SKM-1 (cell line): ENCODE results near the gene SFT2D1.
A peak's percentile ranks its signal among the peaks of the same experiment; 100 is the strongest.
"Not testable (repeated sequence)": the region's sequence is repeated elsewhere in the genome, so short reads cannot be mapped to it uniquely, and the experiment has no call there.

Source experiments
- DNase-seq: peaks from one replicate; lab custom pipeline; 2025; ENCODE audit not compliant: unreplicated experiment; lab: John Stamatoyannopoulos, UW

Gene SFT2D1

DNA sequence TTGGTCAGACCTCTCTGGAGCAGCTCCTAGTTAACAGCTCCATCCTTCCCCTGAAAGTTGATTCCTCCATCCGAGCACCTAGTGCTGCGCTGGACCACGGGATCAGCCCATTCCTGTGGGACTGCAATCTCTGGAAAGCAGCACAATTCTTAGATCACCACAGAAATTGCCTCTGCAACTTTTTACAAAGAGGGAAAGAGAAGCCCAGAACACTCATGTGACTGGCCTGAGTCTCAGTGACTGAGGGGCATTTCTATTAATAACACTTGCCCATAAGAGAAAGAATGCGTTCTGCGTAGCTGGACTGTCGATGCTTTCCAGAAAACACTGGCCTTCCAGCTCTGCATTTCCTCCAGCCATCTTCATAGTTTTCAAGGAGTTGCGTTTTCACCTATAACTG, 22.1 kb upstream of the SFT2D1 start:
- DNase-seq, result no peak

DNA sequence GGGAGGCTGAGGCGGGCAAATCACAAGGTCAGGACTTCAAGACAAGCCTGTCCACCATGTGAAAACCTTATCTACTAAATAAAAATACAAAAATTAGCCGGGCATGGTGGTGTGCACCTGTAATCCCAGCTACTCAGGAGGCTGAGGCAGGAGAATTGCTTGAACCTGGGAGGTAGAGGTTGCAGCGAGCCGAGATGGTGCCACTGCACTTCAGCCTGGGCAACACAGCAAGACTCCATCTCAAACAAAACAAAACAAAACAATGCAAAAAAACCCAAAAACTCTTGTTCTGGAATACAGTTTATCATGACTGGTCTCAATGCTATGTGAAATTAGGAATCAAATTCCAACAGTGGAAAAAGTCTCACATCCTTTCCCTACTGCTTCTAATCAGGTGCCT, 20.1 kb upstream of the SFT2D1 start:
- DNase-seq, result not testable (repeated sequence)

DNA sequence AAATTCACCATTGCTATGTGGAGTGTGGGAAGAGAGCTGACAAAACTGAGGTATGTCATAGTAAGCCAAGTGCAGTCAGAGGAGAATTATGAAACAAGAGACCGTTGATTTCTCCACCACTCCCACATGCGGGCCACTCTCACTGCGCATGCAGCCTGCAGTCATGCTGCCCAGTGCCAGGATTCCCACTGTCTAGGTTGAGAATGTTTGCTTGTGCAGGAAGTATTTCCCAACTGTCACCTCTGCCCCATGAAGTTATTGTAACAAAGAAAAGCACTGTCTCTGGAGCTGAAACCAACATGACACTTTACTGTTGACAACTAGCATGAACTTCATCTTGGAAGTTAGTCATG, 18.7 kb upstream of the SFT2D1 start:
- peak; percentile 84 for DNase-seq

DNA sequence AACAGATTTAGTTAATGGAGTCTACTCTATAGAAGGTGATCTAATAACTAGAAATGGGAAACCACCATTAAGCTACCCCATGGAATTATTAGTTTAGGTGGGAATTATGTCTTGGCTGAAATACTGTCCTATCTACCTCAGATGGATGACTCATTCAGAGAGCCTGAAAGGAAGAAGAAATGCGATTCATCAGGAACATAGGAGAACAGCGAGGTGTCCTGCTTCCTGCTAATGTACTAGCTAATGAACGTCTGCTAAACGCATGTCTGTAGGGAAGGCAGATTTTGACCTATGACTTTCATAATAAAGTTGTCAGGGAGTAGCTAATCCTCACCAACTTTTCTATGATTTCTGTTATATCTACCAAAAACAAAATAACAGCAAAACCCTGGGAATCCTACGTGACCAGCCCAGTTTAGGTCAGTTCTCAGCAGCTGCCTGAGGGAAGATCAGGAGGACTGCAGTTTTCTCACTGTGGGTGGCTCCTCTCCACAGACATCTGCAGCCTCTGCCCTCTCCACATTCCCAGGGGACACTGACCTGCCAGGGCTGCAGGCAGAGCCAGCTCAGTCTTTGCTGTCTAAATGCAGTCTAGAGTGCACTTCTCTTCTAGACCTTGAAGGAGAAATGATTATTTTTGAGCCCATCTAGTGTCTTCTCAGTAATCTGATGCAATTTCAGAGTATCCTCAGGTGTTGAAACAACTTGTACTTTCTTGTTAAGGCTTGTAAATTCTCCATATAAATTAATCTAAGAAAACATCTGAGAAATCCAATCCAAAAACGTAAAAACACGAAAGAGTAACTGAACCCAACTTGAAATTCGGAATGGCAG, 18.1 kb upstream of the SFT2D1 start:
- no peak for DNase-seq

DNA sequence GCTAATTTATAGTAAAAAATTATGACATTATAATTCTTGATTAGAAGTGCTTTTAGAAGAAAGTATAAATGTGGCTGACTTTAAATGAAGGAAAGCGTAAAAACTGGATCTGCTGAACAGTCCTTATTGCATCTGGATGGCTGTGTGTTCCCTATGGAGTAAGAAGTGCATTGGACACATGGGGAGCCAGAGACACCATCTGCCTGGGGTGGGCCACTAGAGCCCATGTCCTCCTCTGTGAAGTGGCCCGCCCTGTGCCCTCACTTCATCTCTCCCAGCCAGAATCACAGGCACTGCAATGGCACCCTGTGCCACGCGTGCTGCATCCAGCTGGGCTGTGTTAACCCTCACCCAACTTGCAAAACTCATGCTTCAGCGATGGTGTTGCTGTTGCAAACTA, 13.2 kb upstream of the SFT2D1 start:
- no peak for DNase-seq

DNA sequence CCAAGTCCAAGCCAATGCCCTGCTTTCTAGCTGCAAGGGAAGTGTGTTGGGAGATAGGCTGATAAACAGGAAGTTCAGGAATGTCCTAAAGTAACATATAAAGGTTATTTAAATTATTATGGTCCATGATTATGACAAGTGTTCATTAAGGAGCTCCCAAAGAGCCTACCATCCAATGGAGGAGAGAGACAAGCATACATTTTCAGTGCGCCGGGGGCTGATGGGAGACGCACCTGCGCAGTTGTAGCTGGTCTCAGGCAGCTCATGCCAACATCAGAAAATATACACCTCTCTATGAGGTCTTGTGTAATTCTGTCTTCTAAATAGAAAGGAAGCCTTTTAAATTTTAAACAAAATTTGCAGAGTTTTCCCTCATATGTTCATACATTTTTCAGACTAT, 12.6 kb upstream of the SFT2D1 start:
- DNase-seq, result no peak

DNA sequence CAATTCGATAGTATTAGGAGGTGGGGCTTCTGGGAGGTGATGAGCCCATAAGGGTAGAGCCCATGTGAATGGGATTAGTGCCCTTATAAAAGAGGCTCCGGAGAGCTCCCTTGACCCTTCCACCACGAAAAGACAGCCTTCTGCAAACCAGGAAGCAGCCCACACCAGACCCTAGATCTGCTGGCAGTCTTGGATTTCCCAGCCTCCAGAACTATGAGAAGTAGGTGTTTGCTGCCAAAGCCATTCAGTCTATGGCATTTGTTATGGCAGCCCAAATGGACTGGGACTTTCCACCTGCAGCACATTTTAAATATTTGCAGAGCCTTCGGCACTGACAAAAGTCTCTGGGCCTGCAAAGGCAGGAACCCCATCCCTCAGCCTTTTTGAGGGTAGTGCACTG, 11.8 kb upstream of the SFT2D1 start:
- DNase-seq, result no peak

DNA sequence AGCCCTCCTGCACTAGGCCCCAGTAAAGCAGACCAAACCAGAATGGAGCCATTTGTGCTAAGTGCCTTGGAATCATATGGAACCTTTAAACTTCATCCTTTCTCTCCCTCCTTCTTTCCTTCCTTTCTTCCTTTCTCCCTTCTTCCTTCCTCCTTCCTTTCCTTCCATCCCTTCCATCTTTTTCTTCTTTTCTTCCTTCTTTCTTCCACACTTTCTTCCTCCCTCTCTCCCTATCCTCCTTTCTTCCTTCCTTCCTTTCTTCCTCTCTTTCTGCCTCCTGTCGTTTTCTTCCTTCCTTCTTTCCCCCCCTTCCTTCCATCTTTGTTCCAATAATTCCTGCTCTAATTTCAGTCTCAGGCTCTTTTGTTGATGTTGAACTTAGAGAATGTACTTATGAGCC, 11.2 kb upstream of the SFT2D1 start:
- no peak for DNase-seq

DNA sequence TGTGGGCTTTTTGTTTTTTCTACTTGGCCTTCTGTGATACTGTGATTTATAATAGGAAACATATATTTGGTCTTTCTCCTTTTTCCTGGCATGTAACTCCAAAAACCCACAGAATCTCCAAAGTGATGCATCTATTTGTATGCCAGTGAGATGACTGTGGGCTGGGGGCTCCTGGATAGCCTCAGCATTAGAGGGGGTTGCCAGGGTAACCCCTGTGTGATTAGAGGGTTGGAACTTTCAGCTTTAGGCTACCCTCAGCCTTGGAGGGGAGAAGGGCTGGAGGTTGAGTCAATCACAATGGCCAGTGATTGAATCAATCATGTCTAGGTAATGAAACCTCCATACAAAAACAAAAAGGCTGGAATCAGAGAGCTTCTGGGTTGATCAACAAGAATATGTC, 10.6 kb upstream of the SFT2D1 start:
- DNase-seq, result no peak

DNA sequence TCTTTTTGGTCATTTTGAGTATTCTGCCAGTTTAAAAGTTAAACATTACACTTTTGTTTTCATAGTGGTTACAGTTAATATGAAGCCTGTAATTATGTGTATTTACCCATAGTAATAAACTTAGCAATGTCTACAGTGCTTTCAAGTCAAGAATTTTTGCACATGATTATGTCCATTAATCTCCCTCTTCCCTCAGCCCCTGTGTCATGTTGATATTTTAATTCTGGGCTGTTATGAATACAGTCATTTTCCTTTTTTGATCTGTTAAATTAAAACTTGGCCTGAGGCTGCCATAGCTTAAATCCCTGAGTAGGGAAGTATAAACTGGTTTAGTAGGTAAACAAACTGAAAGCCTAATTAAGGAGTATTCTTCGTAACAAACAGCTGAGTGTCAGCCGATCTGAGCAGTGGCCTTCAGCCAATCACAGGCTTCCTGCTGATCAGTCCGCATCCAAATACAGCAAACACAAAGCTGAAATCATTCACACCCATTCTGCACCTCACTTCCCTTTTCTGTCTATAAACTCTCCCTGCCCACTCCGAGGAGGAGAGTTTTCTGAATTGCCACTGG, 9.5 kb upstream of the SFT2D1 start:
- no peak for DNase-seq

DNA sequence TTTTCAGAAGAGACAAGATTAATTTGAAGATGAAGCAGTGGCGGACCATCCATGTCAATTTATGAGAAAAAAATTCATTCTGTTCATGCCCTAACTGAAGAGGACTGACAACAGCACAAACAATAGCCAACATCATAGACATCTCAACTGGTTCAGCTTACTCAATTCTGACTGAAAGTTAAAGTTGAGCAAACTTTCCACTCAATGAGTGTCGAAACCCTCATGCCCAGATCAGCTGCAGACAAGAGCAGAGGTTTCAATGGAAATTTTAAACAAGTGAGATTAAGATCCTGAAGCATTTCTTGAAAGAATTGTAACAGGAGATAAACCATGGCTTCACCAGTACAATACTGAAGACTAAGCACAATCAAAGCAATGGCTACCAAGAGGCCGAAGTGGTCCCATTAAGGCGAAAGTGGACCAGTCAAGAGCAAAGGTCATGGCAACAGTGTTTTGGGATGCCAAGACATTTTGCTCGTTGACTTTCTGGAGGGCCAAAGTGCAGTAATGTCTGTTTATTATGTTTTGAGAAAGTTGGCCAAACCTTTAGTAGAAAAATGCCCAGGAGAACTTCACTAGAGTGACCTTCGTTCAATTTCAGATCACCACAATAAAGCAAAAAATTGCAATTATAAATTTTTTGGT, 6.1 kb upstream of the SFT2D1 start:
- DNase-seq, result peak; percentile 6

DNA sequence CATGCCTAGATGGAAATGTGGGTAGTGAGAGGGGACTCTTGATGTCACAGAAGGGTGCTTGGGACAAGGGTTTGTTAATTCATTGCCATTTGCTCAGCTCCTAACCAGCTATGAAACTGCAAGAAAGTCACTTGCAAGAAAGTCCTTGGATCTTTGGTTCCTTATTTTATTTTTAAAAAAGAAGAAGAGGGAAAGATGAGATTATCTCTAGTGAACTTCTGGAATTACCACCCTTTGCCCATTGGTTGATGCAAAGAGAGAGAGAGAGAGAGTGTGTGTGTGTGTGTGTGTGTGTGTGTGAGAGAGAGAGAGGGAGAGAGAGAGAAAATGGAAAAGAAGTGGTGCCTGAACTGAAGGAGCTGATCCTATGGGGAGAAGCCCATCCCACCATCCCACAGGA, 4.6 kb upstream of the SFT2D1 start:
- DNase-seq, result no peak

DNA sequence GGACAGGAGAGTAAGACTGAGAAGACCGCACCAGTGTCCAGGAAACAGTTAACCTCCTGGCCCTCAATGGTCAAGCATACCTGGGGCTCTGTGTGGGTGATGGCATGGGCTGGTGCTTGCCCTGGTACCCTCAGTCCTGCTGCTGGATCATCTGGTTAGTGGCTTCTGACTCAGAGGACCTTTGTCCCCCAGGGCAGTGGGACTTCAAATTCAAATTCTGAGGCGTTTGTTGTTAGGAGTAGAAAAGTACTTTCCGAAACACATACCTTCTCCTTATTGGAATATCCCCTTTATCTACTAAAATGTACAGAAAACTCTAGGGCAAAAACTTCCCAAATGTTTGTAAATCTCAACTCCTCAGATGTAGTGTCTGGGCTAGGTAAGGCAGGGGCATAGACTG, 4.1 kb upstream of the SFT2D1 start:
- DNase-seq, result no peak

DNA sequence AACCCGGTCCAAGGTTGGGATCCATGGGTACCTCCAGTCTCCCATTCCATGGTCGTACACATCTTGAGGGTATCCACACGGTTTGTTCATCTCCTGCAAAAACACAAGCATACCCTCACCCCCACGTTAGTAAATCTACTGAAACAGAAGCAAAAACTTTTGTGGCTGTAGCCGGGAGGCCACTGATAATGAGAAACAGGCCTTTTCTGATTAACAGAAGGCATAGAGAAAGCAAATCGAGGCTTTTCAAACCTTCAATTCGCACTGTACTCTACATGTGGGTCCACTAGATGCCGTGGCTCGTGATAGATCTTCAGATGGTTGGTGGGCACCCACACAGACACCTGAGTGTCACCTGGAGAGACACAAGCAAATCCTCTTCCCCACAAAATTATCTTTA, 3.3 kb upstream of the SFT2D1 start:
- DNase-seq, result not testable (repeated sequence)

DNA sequence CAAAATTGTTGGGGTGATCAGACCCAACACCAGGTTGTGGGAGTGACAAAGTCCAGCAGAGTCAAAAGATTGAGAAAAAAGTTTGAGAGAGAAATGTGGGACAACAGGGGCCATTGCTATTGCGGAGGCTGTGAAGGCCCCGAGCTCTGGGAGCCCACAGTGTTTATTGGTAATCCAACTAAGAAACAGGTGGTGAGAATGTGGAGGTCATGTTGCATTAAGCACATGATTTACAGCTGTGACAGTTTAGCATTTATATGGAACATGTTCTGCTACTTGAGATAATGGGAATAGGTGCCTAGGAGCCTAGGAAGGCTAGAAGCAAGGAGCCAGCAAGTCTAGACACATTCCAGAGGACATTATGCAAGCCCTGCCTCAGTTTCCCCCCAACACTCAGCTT, 2.6 kb upstream of the SFT2D1 start:
- not testable (repeated sequence) for DNase-seq

DNA sequence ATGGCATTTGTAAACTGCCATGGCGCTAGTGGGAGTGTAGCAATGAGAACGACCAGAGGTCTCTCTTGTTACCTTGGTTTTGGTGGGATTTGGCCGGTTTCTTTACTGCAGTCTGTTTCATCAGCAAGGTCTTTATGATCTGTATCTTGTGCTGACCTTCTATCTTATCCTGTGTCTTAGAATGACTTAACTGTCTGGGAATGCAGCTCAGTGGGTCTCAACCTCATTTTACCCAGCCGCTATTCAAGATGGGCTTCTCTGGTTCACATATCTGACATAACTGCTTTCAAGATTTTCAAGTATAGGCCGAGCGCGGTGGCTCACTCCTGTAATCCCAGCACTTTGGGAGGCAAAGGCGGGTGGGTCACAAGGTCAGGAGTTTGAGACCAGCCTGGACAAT, 1.9 kb upstream of the SFT2D1 start:
- no peak for DNase-seq

DNA sequence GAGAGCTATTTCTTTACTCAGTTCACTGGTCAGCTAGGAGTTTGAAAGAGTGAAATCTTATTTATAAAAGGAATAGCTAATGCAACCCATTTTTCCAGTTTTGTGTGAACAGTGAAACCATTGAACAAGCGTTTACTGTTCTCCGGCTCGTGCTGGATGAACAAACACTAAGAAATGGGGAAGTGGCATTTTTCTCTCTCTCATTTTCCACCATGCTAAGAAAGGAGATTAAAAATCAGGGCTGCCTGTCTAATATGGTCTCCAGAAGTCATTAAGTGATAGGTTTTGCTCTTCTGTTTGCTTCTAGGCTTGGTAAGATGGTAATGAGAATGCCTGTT, 774 bp upstream of the SFT2D1 start:
- DNase-seq, result peak; percentile 54

DNA sequence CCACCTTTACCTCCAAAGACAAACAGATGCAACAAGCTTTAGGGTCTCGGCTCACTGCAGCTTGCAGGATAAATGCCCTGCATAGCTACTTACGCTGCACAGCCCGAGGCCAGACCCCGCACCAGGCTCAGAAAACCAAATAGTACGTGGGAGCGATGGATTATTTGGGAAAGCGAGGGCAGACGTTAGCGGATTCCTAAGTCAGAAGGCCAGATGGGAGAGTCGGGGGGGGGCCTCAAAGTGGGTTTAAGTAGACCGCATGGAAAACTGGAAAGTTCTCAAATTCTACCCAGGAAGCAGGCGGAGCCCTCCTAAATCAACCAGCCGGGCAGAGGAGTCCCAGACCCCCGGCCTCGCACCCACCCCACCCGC, 382 bp downstream of the SFT2D1 start:
- DNase-seq, result no peak

DNA sequence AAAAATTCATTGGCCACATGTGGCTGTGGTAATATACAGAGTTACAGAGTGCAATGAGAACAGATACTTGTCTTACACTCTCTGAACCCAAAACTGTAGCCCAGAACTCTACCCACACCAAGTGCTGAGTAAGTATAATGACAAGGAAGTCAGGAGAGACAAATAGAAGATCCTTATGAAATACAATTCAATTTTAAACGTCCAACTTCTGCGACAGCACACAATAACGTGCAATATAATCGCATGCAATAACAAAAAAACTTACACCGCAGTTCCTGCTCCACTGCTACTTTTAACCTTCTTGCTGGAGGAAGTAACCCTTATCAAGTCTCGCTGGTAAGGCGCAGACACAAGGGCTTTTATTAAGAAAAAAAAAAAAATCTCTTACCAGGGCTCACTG, 881 bp downstream of the SFT2D1 start:
- DNase-seq, result no peak

DNA sequence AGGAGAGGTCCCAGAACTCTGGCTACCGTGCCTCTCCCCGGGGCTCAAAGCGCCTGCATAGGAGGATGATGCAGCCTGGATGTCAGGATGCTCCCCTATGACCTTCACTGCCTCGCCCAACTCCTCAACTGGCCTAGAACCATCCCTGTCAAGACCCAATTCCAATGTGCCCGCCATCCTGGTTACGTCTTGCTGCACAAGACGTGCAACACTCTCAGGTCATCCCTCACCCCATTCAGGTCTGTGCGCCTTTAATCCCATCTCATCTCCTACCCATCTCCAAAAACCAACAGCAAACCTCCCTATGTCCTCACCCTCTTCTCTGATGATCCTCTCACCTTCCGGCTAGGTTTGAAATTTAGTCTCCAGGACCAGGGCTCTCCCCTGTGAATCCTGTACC, 3.5 kb downstream of the SFT2D1 start:
- no peak for DNase-seq

DNA sequence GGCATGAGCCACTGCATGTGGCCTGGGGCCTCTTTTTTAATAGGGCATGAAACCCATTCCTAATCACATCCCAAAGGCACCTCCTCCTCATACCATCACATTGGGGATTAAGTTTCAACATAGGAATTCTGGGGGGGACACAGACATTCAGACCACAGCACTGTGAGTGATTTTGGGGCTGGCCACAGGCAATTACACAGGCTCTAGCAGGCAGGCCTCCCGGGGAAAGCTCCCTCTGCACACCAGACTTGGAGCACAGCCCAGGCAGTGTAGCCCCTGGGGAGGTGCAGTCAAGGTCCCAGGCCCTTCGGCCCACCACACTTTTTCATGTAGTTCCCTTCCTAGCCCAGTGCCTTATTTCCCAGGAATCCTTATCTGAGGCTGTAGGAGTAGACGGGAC, 5.5 kb downstream of the SFT2D1 start:
- DNase-seq, result no peak

DNA sequence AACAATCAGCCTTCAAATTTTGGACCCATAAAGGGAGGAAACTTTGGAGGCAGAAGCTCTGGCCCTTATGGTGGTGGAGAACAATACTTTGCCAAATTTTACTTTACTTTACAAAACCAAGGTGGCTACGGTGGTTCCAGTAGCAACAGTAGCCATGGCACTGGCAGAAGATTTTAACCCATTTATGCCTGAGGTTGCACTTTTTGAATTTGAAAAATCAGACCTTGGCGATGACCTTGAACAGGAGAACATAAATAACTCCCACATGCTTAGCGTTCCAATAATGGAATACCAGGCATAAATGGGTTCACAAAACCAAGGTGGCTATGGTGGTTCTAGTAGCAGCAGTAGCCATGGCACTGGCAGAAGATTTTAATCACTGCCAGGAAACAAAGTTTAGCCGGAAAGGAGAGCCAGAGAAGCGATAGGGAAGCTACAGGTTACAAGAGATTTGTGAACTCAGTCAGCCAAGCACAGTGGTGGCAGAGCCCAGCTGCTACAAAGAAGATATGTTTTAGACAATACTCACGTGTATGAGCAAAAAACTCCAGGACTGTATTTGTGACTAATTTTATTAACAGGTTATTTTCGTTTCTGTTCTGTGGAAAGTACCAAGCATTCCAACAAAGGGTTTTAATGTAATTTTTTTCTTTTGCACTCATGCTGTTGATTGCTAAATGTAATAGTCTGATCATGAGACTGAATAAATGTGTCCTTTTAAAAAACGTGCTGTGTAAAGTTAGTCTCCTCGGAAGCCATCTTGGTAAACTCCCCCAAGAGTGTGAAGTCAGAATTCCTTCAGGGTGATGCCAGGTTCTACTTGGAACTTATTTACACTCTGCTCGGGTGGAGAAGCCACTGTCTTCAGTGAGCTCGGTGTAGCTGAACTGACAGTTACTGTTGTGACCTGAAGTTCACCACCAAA, 6.7 kb downstream of the SFT2D1 start:
- no peak for DNase-seq
